ENCODE measurements around the gene TRAF3.

DNA sequence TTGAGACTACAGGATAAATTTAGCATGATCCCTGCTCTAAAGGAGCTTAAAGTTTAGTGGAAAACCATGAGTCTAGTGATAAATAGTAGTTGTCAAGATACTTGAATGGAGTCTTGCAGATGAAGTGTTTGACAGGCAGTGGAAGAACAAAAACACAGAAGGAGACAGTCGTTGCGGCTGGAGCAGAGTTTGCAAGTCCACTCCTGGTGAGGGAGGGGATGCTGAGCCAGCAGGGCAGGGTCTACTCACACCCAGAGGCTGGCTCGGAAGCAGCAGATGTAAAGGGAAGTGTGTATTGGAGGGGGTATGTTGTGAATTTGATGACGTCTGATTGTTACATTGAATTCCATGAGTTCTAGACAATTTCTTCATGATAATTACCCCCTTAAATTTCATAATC is 61.3 kb downstream of the TRAF3 start:
- TF ChIP-seq TEAD4 (IDR thresholded peaks at IDR 0.05) = no peak
- no peak for TF ChIP-seq FOXM1 (IDR thresholded peaks at IDR 0.05; ENCODE audit: borderline replicate concordance, low read depth)
- TF ChIP-seq RAD21 (IDR thresholded peaks at IDR 0.05; ENCODE audit: low read depth) = no peak
- TF ChIP-seq REST (IDR thresholded peaks at IDR 0.05; ENCODE audit: low read depth) = no peak
- no peak for TF ChIP-seq TAF1 (IDR thresholded peaks at IDR 0.05; ENCODE audit: low read depth)
- TF ChIP-seq CREB1 (IDR thresholded peaks at IDR 0.05; ENCODE audit: low read depth) = no peak
- TF ChIP-seq YY1 (IDR thresholded peaks at IDR 0.05; ENCODE audit: low read depth) = no peak
- TF ChIP-seq EP300 (IDR thresholded peaks at IDR 0.05; ENCODE audit: borderline replicate concordance) = no peak
- no peak for TF ChIP-seq MAX (IDR thresholded peaks at IDR 0.05)
- TF ChIP-seq NFIC (IDR thresholded peaks at IDR 0.05) = no peak
- no peak for TF ChIP-seq EGR1 (IDR thresholded peaks at IDR 0.05)
- TF ChIP-seq USF1 (IDR thresholded peaks at IDR 0.05) = no peak
- TF ChIP-seq TCF12 (IDR thresholded peaks at IDR 0.05; ENCODE audit: low read depth) = no peak
